C4-2B (cell line): Measurements from ENCODE around the gene CSGALNACT2.

Experiments used
- ZFX ChIP-seq: fragments of 450-650 bp; IDR thresholded peaks from 2 replicates; pipeline ENCODE4 v1.6.1; 2017
- TF ChIP-seq, protein P1 (sequence below): fragments of 450-650 bp; conservative IDR thresholded peaks from 2 replicates; pipeline ENCODE4 v1.5.1; 2017; ENCODE audit warnings: mild to moderate bottlenecking

GRCh38 chr10:43127442-43127841 is 10.8 kb upstream of the CSGALNACT2 start:
- TF ChIP-seq, protein P1, sequence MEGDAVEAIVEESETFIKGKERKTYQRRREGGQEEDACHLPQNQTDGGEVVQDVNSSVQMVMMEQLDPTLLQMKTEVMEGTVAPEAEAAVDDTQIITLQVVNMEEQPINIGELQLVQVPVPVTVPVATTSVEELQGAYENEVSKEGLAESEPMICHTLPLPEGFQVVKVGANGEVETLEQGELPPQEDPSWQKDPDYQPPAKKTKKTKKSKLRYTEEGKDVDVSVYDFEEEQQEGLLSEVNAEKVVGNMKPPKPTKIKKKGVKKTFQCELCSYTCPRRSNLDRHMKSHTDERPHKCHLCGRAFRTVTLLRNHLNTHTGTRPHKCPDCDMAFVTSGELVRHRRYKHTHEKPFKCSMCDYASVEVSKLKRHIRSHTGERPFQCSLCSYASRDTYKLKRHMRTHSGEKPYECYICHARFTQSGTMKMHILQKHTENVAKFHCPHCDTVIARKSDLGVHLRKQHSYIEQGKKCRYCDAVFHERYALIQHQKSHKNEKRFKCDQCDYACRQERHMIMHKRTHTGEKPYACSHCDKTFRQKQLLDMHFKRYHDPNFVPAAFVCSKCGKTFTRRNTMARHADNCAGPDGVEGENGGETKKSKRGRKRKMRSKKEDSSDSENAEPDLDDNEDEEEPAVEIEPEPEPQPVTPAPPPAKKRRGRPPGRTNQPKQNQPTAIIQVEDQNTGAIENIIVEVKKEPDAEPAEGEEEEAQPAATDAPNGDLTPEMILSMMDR, result no peak
- no peak for TF ChIP-seq ZFX
